Activated CD8-positive, alpha-beta memory T cell treated with anti-CD3 and anti-CD28 coated beads for 1 hour (primary cell): ENCODE data around the gene RYR1.
A peak's percentile ranks its signal among the peaks of the same experiment; 100 is the strongest.
"Not testable (repeated sequence)": the region's sequence is repeated elsewhere in the genome, so short reads cannot be mapped to it uniquely, and the experiment has no call there.

Experiments
- DNase-seq, 2 donors: peaks; one replicate each; pipeline ENCODE4 v3.0.0-alpha.2; 2020; ENCODE audit warnings: low read depth in 1 of 2; ENCODE audit errors: extremely low read depth in 1 of 2

Gene RYR1

GRCh38 chr19:38399537-38399936, 34.0 kb upstream of the RYR1 start:
- DNase-seq = no peak

GRCh38 chr19:38400361-38400760, 33.1 kb upstream of the RYR1 start:
- no peak for DNase-seq

- no peak for DNase-seq
These were observed 32.3 kb upstream of the RYR1 start for GRCh38 chr19:38401148-38401547.

GRCh38 chr19:38402623-38402966, 30.9 kb upstream of the RYR1 start:
- DNase-seq = no peak

GRCh38 chr19:38402967-38403674, 30.4 kb upstream of the RYR1 start, which contains the start of gene FAM98C:
Gene FAM98C (plus strand): TSS chr19:38403093. CDS start chr19:38403154, 61 bp downstream.
- peak; percentile 94 to 96 for DNase-seq

GRCh38 chr19:38404858-38405257, 28.6 kb upstream of the RYR1 start:
- DNase-seq = no peak

- DNase-seq = no peak
These were observed 28.2 kb upstream of the RYR1 start for GRCh38 chr19:38405276-38405675.

GRCh38 chr19:38409631-38410133, 23.8 kb upstream of the RYR1 start:
- no peak for DNase-seq

- DNase-seq = not testable (repeated sequence)
These were observed 23.1 kb upstream of the RYR1 start for GRCh38 chr19:38410407-38410806.

GRCh38 chr19:38411041-38411712, 22.3 kb upstream of the RYR1 start:
- no peak for DNase-seq

- DNase-seq = not testable (repeated sequence)
These were observed 21.6 kb upstream of the RYR1 start for GRCh38 chr19:38411898-38412297.

GRCh38 chr19:38412491-38412890, 21.0 kb upstream of the RYR1 start:
- no peak for DNase-seq

GRCh38 chr19:38412961-38413360, 20.5 kb upstream of the RYR1 start:
- DNase-seq = no peak

- DNase-seq = no peak
These were observed 20.1 kb upstream of the RYR1 start for GRCh38 chr19:38413416-38413815.

GRCh38 chr19:38417146-38417543, 16.3 kb upstream of the RYR1 start:
- DNase-seq = no peak

- no peak for DNase-seq
These were observed 15.7 kb upstream of the RYR1 start for GRCh38 chr19:38417544-38418506.

- DNase-seq = no peak
These were observed 12.6 kb upstream of the RYR1 start for GRCh38 chr19:38420935-38421334.

GRCh38 chr19:38421856-38422255, 11.6 kb upstream of the RYR1 start:
- no peak for DNase-seq

- no peak for DNase-seq
These were observed 11.1 kb upstream of the RYR1 start for GRCh38 chr19:38422438-38422837.

GRCh38 chr19:38424272-38424671, 9.2 kb upstream of the RYR1 start:
- no peak for DNase-seq

GRCh38 chr19:38425222-38425809, 8.2 kb upstream of the RYR1 start:
- DNase-seq = no peak
